Measurements from ENCODE around the gene DFFB.

DFFB gene

DNA sequence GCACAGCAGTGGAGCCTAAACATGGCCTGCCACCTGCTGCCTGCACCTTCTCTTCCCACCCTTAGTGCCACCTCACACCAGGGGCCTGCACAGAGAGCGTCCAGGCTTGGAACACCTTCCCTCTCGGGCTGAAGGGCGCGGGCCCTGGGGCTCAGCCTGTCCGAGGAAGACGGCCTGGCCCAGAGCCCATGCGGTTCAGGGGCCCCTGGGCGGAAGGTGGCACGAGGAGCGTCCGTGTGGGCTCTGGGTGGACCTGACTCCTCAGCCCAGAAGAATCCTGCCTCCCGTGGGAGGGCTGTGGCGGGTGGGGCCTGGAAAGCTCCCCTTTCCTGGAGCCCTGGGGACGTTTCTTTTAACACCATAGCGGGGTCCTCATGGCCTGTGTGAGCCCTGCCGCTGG, 19.4 kb downstream of the DFFB start:
- no peak for DNase-seq

DNA sequence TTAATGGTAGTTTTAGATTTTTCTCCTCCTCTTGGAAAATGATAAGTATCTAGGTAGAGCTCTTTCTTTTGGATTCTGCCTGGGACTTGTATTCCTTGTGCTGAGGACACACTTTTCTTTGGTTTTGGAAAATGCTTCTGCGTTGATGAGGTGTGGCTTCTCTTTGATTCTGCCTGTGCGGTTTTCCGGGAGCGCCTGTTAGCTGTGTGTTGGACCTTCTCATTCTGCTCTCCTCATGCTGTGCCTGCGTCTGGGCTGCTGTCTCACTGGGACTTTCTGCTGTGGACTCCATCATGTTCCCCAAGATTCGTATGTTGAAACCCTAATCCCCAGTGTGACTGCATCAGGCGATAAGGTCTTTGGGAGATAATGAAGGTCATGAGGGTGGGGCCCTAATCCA, 21.8 kb downstream of the DFFB start:
- DNase-seq: no peak

DNA sequence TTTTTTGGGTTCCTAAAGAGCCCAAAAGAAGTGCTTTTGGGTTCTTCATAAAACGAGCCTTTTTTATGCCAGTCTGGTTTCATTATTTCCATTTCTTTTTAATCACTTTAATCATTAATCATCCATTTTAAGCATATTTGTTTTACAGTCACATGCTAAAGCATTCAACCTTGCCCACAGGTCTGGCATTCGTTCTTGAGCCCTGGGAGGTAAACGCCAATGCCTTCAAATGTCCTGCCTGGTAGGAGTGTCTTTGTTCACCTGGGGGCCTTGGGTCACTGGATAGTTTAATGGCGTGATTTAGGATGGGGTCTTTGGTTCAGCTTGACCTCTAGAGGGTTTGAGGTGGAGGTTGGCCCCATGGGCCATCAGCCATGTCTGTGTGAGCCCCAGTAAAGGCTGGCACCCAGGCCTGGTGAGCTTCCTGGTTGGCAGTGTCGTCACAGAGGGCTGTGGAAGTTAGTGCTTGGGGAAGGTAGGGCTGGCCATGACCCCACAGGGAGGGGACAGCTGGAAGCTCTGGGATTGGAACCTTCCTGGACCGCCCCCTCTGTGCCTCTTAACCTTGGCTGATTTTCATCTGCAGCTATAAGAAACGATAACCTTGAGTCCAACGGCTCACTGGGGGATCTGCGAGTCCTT, 22.6 kb downstream of the DFFB start:
- no peak for DNase-seq

DNA sequence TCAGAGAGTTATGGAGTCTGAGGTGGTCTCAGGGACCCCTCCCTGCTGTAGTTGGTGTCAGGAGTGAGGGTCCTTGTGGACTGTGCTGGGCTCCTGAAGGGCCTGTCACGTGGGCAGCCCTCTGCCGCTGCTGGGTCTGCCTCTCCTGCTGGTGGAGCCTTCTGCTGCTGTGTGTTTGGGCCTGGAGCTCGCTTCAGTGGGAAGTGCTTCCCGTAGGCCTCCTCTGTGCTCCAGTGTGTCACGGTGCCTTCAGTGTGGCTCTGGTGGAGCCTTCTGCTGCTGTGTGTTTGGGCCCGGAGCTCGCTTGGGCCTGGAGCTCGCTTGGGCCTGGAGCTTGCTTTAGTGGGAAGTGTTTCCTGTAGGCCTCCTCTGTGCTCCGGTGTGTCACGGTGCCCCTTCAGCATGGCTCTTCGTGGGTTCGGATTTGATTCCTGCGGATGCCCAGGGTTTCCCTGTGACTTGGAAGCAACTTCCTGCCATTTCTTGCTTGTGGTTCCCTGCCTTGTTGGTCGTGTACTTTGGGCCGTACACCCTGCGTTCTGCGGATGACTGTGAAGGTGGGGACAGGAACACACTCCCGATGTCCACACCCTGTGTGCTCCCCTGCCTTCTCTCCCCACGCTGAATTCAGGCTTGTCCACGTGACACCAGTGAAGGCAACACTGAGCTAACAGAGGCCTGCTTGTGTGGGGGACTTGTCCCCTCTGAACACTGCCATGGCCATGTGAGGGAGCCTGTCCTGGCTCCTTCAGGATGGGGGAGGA, 23.3 kb downstream of the DFFB start:
- no peak for DNase-seq

DNA sequence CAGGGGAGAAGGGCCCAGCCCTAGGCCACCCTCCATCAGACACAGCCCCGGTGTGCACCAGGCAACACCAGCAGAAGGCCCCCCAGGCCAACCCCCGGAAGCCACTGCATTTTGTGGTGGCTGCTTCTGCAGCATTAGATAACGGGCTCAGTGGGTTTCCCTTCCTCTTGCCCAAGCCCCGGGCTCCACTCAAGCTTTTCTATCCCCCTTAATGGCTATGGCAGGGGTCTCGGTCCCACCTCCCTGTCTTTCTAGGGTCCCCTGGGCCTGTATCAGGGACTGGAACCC, 23.9 kb downstream of the DFFB start:
- no peak for DNase-seq

DNA sequence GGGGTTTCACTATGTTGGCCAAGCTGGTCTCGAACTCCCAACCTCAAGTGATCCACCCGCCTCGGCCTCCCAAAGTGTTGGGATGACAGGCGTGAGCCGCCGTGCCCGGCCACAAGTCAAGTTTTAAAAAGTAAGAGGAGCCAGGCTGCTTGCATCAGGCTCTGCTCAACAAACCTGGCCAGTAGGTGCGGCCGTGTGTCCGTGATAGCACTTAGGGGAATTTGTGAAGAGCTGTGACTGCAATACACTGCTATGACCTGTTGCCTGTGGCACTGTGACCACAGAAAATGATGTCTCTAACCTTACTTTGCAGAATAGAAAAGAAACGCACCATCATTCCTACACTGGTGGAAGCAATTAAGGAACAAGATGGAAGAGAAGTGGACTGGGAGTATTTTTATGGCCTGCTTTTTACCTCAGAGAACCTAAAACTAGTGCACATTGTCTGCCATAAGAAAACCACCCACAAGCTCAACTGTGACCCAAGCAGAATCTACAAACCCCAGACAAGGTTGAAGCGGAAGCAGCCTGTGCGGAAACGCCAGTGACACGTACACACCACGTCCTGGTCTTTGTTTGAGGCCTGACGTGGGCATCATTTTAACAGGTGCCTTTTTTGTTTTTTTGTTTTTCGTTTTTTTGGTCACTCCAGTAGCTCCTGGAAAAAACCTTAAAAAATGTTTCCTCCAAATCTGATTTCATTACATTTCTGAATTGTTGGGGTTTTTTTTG, 26.1 kb downstream of the DFFB start:
- no peak for DNase-seq

DNA sequence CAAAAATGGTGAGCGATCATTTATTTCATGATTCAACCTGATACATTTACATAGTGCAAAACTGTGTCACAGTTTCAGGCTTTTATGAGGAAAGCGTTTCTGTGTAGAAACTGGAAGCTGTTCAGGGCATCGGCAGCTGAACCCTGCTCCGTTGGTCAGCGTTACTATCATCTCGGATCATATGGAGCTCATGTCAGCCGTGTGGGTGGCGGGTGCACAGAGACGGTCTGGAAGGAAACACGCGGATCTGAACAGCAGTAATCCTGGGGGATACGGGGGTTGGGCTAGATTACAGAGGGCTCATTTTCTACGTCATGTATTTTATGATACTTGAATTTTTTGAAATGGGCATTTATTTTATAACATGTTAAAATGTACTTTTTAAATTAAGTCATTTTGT, 27.7 kb downstream of the DFFB start:
- DNase-seq: no peak

DNA sequence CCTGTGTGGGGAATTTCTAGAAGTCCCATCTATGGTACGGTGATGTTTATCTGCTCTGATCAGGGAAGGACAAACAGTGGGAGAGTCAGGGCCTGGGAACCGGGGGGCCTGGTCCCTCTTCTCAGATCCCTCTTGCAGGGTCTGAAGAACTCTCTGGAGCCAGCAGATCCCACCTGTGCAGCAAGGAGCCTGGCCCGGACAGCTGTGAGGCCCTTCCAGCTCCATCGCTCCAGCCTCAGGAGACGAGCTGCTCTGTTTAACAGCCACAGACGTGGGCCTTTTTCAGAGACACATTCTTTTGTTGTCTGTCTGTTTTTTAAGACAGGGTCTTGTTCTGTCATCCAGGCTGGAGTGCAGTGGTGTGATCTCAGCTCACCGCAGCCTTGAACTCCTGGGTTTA, 28.3 kb downstream of the DFFB start:
- DNase-seq: no peak

DNA sequence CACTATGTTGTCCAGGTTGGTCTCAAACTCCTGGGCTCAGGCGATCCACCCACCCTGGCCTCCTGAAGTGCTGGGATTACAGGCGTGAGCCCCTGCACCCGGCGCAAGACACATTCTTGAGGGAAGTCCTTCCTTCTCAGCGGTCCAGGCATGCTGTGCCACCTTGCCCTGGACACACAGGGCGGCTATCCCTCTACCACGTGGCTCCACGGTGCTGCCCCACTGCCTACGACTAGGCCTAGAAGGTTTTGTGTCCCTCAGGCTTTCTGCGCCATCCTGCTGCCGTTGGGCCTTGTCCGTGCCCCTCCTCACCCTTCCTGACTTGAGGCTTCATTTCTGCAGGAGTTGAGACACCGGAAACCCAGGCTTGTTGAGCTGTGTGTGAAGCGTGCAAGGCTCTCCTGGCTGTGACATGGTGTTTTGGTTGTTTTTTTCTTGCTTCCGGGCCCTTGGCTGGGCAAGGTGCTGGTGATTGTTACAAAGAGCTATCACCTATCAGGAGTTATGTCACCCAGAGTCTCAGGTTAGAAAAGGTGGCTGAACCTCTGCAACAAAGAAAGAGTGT, 28.9 kb downstream of the DFFB start:
- DNase-seq: no peak

DNA sequence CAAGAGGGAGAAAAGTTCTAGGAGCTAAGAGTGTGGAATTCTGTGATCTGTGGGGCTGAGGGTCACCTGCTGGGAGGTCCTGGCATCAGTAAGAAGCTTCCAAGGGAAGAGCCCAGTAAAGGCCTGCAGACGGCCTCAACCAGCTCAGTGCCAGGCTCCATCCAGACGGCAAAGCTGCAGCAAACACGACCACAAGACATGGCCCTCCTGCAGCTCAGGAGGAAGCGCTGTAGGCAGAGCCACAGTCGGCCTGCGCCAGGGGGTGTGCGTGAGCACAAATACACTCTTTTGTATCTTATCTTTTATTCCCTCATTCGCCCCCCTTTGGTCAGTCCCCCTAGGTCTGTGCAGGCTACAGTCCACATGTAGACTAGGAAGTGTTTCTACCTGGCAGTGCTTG, 29.4 kb downstream of the DFFB start:
- DNase-seq: no peak

DNA sequence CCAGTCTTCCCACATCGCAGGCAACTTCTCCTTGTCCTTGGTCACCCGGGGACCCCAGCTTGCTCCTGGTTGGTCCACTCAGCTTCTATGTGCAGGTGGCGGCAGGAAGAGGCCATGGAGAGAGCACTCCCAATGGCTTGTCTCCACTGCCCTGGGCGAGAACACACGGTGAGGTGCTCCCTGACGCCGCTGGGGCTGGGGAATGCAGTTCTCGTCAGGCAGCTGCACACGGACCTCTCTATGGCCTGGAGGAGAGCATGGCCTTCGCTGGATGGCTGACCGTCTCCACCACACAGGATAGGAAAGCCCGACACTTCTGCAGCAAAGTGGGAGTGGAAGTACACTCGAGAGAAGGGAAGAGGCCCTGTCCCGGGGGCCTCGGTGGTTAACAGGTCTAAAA, 31.0 kb downstream of the DFFB start:
- DNase-seq: no peak

DNA sequence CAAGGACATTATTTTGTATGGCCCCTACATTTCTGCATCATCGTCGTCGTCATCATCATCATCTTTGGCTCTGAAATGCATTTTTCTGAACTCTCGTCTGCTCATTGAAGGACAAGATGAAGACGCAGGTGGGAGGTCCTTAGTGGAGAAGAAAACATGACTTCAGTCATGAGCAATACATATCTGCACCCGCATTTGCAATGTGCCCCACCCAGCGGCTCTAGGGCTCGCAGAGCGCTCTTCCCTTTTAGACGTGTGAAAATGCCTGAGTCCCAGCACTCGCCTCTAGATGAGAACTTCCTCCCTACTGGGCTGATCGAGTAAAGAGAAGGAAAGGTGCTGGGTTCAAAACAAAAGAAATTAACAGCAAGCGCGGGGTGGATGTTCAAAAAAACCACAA, 32.7 kb downstream of the DFFB start:
- no peak for DNase-seq

DNA sequence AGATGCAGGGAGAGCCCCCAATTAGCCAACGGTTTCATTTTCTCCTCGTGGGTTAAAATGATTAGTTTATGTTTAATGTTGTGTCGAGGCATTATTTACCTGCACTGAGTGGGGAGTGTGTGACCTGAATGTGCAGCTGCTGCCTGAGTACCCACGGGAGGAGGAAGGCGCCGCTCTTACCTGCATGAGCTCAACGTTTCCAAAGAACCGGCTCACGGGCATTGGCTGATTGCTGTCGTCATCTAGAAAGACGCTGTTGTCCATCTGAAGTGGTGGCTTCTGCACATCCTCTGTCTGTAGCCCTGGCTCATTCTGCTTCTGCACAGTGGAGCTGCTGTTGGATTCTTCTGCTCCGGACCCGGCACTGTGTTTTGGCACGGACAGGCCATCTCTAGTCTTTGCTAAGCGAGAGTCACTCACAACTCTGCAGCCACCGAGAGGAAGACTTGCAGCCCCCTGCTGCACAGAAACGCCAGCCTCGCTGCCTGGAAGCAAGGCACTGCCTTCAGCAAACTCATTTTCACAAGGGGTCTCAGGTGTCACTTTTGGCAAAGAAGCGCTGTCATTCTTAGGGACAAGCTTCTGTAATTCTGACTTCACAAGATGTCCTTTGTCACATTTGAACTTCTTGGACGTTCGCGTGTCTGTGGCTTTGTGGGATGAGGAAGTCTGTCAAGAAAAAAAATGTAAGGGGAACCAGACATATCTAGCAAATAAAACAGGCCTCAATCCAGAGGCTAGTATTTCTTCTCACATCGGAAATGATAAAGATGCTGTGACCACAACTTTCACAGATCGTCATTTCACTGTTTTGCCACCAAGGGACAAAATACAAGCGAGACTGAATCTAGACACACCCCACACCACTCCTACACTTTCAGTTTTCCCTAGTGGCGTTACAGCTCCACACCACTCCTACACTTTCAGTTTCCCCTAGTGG, 33.4 kb downstream of the DFFB start:
- DNase-seq: no peak

DNA sequence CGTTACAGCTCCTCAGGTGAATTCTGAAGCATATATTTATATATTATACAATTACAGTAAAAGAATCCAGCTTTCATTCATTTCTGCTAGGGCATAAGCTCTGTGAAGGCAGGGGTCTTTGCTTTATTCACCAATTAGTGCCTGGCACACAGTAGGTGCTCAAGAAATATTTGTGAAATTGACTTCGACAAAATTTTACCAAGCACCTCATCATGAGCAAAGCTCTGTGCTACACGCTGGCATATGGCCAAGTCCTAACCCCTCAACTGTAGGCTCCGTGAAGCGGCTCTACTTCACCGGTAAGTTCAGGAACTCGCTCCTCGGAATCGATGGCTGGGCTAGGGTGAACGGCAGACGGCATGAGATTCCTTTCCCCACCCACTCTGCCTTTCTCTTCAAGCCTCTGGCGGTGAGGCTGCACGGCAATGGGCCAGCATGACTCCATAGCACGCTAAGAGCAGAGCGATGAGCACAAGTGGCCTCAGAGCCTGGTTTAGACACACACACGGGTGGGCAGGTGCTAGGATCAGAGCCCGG, 34.1 kb downstream of the DFFB start:
- DNase-seq: no peak

DNA sequence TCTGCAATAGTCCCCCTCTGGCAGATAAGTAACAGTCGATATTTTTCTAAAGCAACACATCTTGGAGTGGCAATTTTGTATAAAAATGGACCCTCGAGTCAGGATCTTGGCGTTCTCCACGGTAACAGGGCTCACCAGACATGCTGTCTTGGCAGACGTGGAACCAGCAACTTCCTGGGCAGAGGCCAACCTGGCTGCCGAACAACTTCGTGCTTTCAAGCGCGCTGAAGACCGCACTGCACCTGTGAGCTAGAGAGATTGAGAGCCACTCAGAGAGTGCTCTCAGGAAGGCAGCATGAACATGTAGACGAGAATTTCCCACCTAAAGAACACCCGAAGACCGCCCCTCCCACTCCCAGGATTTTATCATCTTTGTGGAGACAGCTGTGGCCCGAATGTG, 35.5 kb downstream of the DFFB start:
- DNase-seq: no peak

DNA sequence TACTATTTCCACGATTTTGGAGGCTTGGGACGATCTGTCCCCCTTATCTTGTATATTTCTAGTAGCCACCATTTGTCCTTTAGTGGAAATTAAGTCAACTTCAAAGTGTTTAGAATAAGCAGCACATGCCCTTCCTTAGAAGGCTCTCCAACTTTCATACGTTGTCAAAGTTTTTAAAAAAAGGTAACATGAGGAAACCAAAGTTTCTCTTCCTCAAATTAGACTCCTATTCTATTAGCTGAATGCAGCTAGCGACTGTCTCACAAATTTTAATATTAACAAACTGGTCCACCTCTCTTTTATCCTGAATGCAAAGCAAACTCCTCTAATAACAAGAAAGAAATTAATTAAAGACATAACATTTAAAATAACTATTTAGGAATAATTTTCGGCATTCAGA, 35.9 kb downstream of the DFFB start:
- DNase-seq: no peak

DNA sequence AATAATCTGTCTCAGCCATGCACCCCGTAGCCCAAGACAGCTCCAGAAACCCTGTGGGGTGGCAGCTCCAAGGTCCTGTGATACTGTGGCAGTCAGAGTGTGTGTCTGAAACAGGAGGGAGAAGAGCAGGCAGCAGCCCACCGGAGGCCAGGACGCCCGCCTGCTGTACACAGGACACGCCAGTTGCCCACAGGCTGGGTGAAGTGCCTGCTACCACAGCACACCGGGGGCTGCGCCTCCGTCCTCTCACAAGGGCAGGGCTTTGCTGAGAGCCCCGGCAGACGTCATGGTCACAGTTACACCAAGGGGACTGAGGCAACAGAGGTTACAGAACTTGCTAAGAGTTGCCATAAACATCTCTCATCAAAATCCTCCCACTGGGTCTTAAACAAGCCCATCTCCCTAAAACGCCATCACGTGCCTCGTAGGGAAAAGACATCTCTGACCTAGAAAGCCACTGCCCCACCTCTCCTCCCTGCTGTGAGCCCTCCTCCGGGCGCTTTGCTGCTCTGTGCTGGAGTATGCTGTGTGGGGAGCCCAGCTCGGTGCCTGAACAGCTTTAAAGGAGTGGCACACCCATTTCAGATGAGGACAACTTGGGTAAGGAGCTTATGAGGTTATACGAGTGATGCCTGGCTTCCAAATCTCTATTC, 37.5 kb downstream of the DFFB start:
- no peak for DNase-seq

DNA sequence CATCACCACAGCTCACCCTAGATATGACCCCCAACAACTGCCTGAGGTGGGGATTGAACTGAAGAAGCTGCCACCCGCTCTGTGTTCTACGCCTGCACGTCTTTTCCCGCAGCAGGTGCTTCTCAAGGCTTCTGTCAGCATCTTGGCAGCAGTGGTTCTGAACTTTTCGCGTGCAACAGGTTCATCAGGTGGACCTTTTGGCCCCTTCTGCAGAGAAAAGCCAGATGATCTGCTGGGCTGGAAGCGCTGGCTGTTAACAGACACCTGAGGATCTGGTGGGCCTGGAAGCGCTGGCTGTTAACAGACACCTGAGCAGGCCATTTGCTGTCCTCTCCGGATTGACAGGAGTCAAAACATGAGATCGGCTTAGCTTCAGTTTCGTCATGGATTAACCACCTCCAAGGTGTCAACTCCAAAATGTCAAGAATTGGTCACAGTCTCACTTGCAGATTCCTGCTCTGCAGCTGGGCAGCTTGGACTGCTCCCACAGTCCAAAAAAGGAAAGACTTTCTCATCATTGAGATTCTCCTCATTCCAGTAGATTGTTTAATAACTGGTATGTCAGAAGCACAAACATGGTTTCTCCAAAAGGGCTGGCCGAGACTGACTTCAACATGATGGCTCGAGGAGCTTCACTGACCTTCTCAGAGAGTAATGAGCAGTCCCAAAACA, 38.1 kb downstream of the DFFB start:
- no peak for DNase-seq

DNA sequence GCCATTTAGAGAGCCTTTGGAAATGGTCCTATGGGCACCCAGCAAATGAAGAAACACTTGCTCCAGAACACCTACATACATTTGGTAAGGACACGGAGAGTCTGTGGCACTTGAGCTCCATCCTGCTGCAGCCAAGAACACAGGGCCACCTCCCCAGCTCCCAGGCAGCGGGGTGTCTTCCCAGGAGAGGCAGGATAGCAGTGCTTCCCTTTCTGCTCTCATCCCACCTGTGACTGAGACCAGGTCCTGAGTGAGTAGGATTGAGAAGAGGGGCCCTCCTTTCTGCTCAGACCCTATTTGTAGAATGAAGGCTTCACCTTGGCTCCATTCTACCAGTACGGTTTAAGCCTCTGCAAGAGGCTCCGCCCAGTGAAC, 38.7 kb downstream of the DFFB start:
- DNase-seq: no peak

DNA sequence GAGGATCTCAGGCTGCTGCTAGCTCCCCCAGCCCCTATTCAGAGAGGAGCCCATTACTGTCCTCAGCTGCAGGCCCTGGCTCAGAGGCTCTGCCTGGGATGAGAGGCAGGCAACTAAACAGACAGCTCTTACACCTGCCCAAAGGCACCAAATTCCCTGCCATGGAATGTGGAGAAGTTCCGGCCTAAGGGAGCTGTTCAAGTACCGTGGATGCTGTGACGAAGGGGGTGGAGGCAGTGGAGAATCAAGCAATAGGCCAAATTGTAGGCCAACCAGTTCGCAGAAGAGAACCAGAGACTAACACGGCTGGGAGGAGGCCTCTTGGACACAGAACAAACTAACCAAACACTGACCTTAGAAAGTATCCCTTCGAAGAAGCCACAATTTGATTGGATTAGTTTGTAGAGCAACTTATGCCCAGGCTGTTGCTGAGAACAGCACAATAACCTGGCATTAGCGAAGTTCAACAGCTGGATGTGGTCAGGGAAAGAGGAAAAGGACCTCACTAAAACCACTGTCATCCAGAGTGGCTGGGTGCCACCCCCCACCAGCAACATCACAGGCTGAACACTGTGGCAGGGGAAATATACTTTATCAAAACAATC, 39.2 kb downstream of the DFFB start:
- no peak for DNase-seq

DNA sequence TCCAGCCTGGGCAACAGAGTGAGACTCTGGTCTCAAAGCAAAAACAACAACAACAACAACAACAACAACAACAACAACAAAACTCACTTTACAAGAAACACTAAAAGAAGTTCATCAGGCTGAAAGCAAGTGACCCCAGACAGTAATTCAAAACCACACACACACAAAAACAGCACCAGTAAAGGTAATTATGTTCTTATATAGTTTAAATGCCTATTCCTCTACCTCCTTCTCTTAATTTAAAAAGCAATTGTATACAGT, 41.1 kb downstream of the DFFB start:
- no peak for DNase-seq
